HG03103 (cell line): ENCODE data around the gene CRHBP.

ENCODE experiments used
- ATAC-seq: cut with Tn5 transposase; IDR thresholded peaks from one replicate; pipeline ENCODE4 v1.9.1; 2021; ENCODE audit warnings: low read depth; ENCODE audit not compliant: unreplicated experiment

The CRHBP gene

DNA sequence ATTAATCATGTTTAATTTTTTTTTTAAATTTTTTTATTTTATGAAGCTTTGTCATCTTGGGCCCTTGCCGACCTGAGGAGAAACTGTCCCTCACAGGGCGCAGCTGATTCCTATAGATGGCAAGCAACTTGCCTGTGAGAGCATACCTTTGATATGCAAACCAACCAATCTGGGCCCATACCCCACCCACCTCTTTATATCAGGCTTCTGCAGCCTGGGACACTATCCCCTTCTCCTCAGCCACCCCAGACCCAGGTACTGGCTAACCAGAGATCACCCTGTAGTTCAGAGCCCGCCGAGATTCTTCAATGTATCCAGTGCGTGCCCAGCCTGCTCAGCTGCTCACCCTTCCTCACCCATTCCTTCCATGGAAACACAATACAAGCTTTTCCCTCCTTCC lies 58.7 kb downstream of the CRHBP start:
- no peak for ATAC-seq

DNA sequence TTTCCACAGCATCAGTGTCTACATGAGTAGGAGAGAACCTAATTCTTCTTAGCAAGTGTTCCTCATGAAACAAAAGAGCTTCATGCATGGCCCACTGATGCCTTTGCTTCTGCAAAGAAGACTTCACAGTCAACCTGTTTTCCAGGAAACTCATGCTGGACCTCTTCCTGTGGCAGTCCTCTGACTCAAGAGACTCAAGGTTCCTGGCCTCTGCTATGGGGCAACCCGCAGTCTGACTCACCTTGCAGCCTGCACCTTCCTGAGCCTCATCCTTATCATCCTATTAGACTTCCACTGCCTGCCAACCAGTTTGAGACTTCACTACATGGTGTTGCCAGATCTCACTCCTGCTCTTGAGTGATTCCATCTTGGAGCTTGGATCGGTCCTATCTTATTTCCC lies 59.8 kb downstream of the CRHBP start:
- no peak for ATAC-seq

DNA sequence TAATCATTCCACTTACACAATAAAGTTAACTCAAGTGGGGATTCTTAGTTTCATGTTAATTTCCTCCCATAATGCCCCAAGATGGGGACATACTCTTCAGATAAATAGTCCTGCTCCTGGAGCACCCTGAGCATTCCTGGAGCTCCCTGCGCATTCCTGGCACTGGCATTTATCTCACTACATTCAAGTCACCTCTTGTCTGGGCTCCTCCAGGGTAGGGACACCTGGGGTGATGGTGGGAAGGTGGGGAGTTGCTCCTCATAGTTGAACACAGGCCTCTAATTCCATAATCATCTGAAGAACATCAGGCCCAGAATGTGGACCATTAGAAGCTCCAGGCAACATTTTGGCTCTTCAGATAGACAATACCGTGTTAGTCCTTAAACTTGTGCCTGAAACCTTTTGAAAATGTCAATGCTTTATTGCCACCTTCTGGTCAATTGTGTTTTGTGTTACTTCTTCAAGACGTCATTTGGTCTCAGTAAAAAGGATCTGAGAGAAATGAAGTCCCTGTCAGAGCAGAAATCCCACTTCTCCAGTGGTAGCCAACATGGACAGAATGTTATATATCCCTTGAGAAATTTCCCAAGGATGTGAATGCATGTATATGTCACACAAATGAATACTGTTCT lies 63.2 kb downstream of the CRHBP start:
- ATAC-seq: no peak

DNA sequence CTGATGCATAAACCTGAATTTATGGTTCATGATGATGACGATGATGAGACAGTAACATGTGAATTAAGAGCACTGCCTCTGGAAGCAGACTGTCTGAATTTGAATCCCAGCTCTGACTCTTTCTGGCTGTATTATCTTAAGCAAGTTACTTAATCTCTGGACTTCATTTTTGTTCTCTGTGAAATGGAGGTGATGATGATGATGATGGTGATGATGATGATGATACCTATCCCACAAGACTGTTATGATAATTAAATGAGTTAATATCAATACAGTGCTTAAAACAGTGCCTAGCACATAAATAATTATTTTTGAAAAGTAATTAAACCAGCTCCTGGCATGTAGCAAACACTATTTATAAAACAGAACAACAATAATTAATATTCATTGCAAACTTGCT lies 64.1 kb downstream of the CRHBP start:
- no peak for ATAC-seq

DNA sequence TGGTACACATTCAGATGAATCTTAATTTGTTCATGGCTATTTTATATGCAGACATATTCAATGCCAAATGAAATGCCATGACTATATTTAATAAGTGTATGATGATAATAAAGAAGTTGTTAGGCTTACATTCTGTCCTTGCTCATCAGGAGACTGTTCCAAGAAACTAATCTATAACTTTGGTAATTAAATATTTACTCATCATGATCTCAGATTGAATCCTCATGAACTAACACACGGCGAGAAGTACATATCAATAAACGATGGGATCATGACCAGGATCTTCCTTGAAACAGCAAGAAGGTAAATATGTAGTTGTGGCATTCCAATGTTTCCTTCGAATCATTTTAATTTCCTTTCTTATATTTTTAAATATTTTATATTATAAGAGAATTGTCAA lies 64.8 kb downstream of the CRHBP start:
- ATAC-seq: no peak
